ENCODE measurements around the gene NIF3L1.

The NIF3L1 gene

GRCh38 chr2:200852605-200853004 lies 36.6 kb upstream of the NIF3L1 start:
- no peaks in the 10 kb centered on the region for H3K4me1 ChIP-seq (ENCODE audit: control insufficient read depth, insufficient read depth, low read length, poor library complexity, severe bottlenecking)
- H3K4me3 ChIP-seq (ENCODE audit: extremely low read depth, insufficient read depth, low read length, poor library complexity, severe bottlenecking) = no peak overlapping the region
- H3K27ac ChIP-seq (ENCODE audit: low read depth, low read length, severe bottlenecking) = no peak overlapping the region
- H3K9me3 ChIP-seq (ENCODE audit: control insufficient read depth, low read length) = no peaks in the 10 kb centered on the region
- peaks cover 67% of the 10 kb centered on the region for H3K36me3 ChIP-seq (ENCODE audit: control insufficient read depth, insufficient read depth, low read length)
- WGBS, 2 experiments (ENCODE audit: insufficient coverage in 2 of 2) = no CpG with 5 or more reads among the region's 2 CpGs

GRCh38 chr2:200856806-200857205 lies 32.4 kb upstream of the NIF3L1 start:
- 92 to 98% methylated on average over 5 to 6 of the region's 8 CpGs for whole genome bisulfite sequencing, 2 experiments (ENCODE audit: insufficient coverage in 2 of 2)
- Histone ChIP-seq H3K9me3 (ENCODE audit: control insufficient read depth, low read length) (no peaks in the 10 kb centered on the region), H3K4me3 (ENCODE audit: extremely low read depth, insufficient read depth, low read length, poor library complexity, severe bottlenecking) (no peak overlapping the region), H3K4me1 (ENCODE audit: control insufficient read depth, insufficient read depth, low read length, poor library complexity, severe bottlenecking) (no peaks in the 10 kb centered on the region), H3K27ac (ENCODE audit: low read depth, low read length, severe bottlenecking) (no peak overlapping the region), H3K36me3 (ENCODE audit: control insufficient read depth, insufficient read depth, low read length) (peaks cover 97% of the 10 kb centered on the region)

GRCh38 chr2:200860092-200860795 lies 28.9 kb upstream of the NIF3L1 start:
- Histone ChIP-seq H3K4me3 (ENCODE audit: extremely low read depth, insufficient read depth, low read length, poor library complexity, severe bottlenecking) (no peak overlapping the region), H3K4me1 (ENCODE audit: control insufficient read depth, insufficient read depth, low read length, poor library complexity, severe bottlenecking) (no peaks in the 10 kb centered on the region), H3K27ac (ENCODE audit: low read depth, low read length, severe bottlenecking) (no peak overlapping the region), H3K36me3 (ENCODE audit: control insufficient read depth, insufficient read depth, low read length) (peaks cover 73% of the 10 kb centered on the region), H3K9me3 (ENCODE audit: control insufficient read depth, low read length) (no peaks in the 10 kb centered on the region)
- WGBS, 2 experiments (ENCODE audit: insufficient coverage in 2 of 2) = 90 to 95% methylated on average over 7 to 9 of the region's 12 CpGs

GRCh38 chr2:200861617-200862155 lies 27.5 kb upstream of the NIF3L1 start:
- H3K36me3 ChIP-seq (ENCODE audit: control insufficient read depth, insufficient read depth, low read length) = peaks cover 59% of the 10 kb centered on the region

GRCh38 chr2:200862532-200863000 lies 26.6 kb upstream of the NIF3L1 start:
- Histone ChIP-seq H3K9me3 (ENCODE audit: control insufficient read depth, low read length) (no peaks in the 10 kb centered on the region), H3K36me3 (ENCODE audit: control insufficient read depth, insufficient read depth, low read length) (peaks cover 50% of the 10 kb centered on the region), H3K4me1 (ENCODE audit: control insufficient read depth, insufficient read depth, low read length, poor library complexity, severe bottlenecking) (no peaks in the 10 kb centered on the region), H3K4me3 (ENCODE audit: extremely low read depth, insufficient read depth, low read length, poor library complexity, severe bottlenecking) (peak overlapping the region; percentile 95), H3K27ac (ENCODE audit: low read depth, low read length, severe bottlenecking) (peak overlapping the region; percentile 66)
- WGBS, 2 experiments (ENCODE audit: insufficient coverage in 2 of 2) = 0 to 1% methylated on average over 13 of the region's 13 CpGs

More at GRCh38 chr2:200861617-200862155, 27.5 kb upstream of the NIF3L1 start:
- H3K27ac ChIP-seq (ENCODE audit: low read depth, low read length, severe bottlenecking) = no peak overlapping the region
- peak overlapping the region; percentile 95 for H3K4me3 ChIP-seq (ENCODE audit: extremely low read depth, insufficient read depth, low read length, poor library complexity, severe bottlenecking)
- no peaks in the 10 kb centered on the region for H3K9me3 ChIP-seq (ENCODE audit: control insufficient read depth, low read length)
- no peaks in the 10 kb centered on the region for H3K4me1 ChIP-seq (ENCODE audit: control insufficient read depth, insufficient read depth, low read length, poor library complexity, severe bottlenecking)
- 57 to 68% methylated on average over 4 of the region's 4 CpGs for WGBS, 2 experiments (ENCODE audit: insufficient coverage in 2 of 2)

GRCh38 chr2:200863782-200864175 lies 25.4 kb upstream of the NIF3L1 start:
- Histone ChIP-seq H3K4me3 (ENCODE audit: extremely low read depth, insufficient read depth, low read length, poor library complexity, severe bottlenecking) (peak overlapping the region; percentile 95), H3K27ac (ENCODE audit: low read depth, low read length, severe bottlenecking) (peak overlapping the region; percentile 99), H3K4me1 (ENCODE audit: control insufficient read depth, insufficient read depth, low read length, poor library complexity, severe bottlenecking) (no peaks in the 10 kb centered on the region), H3K36me3 (ENCODE audit: control insufficient read depth, insufficient read depth, low read length) (peaks cover 38% of the 10 kb centered on the region), H3K9me3 (ENCODE audit: control insufficient read depth, low read length) (no peaks in the 10 kb centered on the region)
- WGBS, 2 experiments (ENCODE audit: insufficient coverage in 2 of 2) = 0% methylated on average over 8 to 18 of the region's 19 CpGs

- Histone ChIP-seq H3K27ac (ENCODE audit: low read depth, low read length, severe bottlenecking) (peak within 1 kb of the TSS; percentile 99), H3K4me1 (ENCODE audit: control insufficient read depth, insufficient read depth, low read length, poor library complexity, severe bottlenecking) (no peaks in the 10 kb centered on the region), H3K36me3 (ENCODE audit: control insufficient read depth, insufficient read depth, low read length) (peaks cover 31% of the 10 kb centered on the region), H3K9me3 (ENCODE audit: control insufficient read depth, low read length) (no peaks in the 10 kb centered on the region), H3K4me3 (ENCODE audit: extremely low read depth, insufficient read depth, low read length, poor library complexity, severe bottlenecking) (peak within 1 kb of the TSS; percentile 95)
- 0 to 4% methylated on average over 53 to 89 of the region's 89 CpGs for WGBS, 2 experiments (ENCODE audit: insufficient coverage in 2 of 2)
These were observed 24.8 kb upstream of the NIF3L1 start, which contains the start of gene CLK1 for GRCh38 chr2:200864176-200865034. TSS of gene CLK1 (minus strand) at chr2:200864658. CDS start at chr2:200861862, 2,796 bp downstream.

GRCh38 chr2:200869014-200869413 lies 20.2 kb upstream of the NIF3L1 start:
- Histone ChIP-seq H3K27ac (ENCODE audit: low read depth, low read length, severe bottlenecking) (no peak overlapping the region), H3K36me3 (ENCODE audit: control insufficient read depth, insufficient read depth, low read length) (peaks cover 38% of the 10 kb centered on the region), H3K4me3 (ENCODE audit: extremely low read depth, insufficient read depth, low read length, poor library complexity, severe bottlenecking) (no peak overlapping the region), H3K9me3 (ENCODE audit: control insufficient read depth, low read length) (no peaks in the 10 kb centered on the region), H3K4me1 (ENCODE audit: control insufficient read depth, insufficient read depth, low read length, poor library complexity, severe bottlenecking) (no peaks in the 10 kb centered on the region)
- 89 to 96% methylated on average over 2 of the region's 2 CpGs for WGBS, 2 experiments (ENCODE audit: insufficient coverage in 2 of 2)

- Histone ChIP-seq H3K4me1 (ENCODE audit: control insufficient read depth, insufficient read depth, low read length, poor library complexity, severe bottlenecking) (no peaks in the 10 kb centered on the region), H3K27ac (ENCODE audit: low read depth, low read length, severe bottlenecking) (no peak overlapping the region), H3K36me3 (ENCODE audit: control insufficient read depth, insufficient read depth, low read length) (peaks cover 59% of the 10 kb centered on the region), H3K9me3 (ENCODE audit: control insufficient read depth, low read length) (no peaks in the 10 kb centered on the region), H3K4me3 (ENCODE audit: extremely low read depth, insufficient read depth, low read length, poor library complexity, severe bottlenecking) (no peak overlapping the region)
- 83 to 100% methylated on average over 1 of the region's 3 CpGs for WGBS, 2 experiments (ENCODE audit: insufficient coverage in 2 of 2)
These were observed 18.0 kb upstream of the NIF3L1 start for GRCh38 chr2:200871151-200871550.

GRCh38 chr2:200873560-200873959 lies 15.6 kb upstream of the NIF3L1 start:
- Histone ChIP-seq H3K4me3 (ENCODE audit: extremely low read depth, insufficient read depth, low read length, poor library complexity, severe bottlenecking) (no peak overlapping the region), H3K27ac (ENCODE audit: low read depth, low read length, severe bottlenecking) (no peak overlapping the region), H3K9me3 (ENCODE audit: control insufficient read depth, low read length) (no peaks in the 10 kb centered on the region), H3K4me1 (ENCODE audit: control insufficient read depth, insufficient read depth, low read length, poor library complexity, severe bottlenecking) (no peaks in the 10 kb centered on the region), H3K36me3 (ENCODE audit: control insufficient read depth, insufficient read depth, low read length) (peaks cover 79% of the 10 kb centered on the region)
- 95 to 98% methylated on average over 6 of the region's 6 CpGs for WGBS, 2 experiments (ENCODE audit: insufficient coverage in 2 of 2)
